IMR-90 (cell line): ENCODE measurements around the gene AUTS2. TPM values are rescaled to one million over a fixed set of nuclear protein-coding genes. Genes with fewer than 3 reads are reported as not detected.

Experiments used
- ATAC-seq: fragments of 200-7000 bp; cut with Tn5 transposase; 2 replicates; pipeline ENCODE4 v1.9.1; 2020; ENCODE audit warnings: low read depth, mild to moderate bottlenecking, moderate library complexity
- BruUV-seq: library from RNA; stranded (reverse); fragments of 400-500 nt; replicated peaks from 2 replicates; lab custom pipeline; 2021; lab: Mats Ljungman, UMichigan
- CTCF ChIA-PET: fragments of 300-600 bp; formaldehyde crosslinking; extraction: SDS; loops from one replicate; lab custom pipeline; 2021; ENCODE audit warnings: antibody characterized with exemption; lab: Yijun Ruan, JAX
- POLR2A ChIA-PET: fragments of 300-600 bp; sonication (Branson Sonifier 250); formaldehyde crosslinking; loops from one replicate; lab custom pipeline; 2022; ENCODE audit warnings: antibody characterized with exemption; ENCODE audit not compliant: unreplicated experiment; lab: Charles Lee
- DNase-seq: peaks from one replicate; pipeline ENCODE4 v3.0.0; 2013
- H2AFZ ChIP-seq: replicated peaks from 2 replicates; pipeline ENCODE3; 2013; ENCODE audit warnings: low read length, mild to moderate bottlenecking; ENCODE audit not compliant: poor library complexity
- H2AK5ac ChIP-seq: 2 replicates; pipeline ENCODE4 v1.6.1; 2013; ENCODE audit warnings: low read depth, low read length, inconsistent platforms
- H2AK9ac ChIP-seq: replicated peaks from 2 replicates; pipeline ENCODE3; 2013; ENCODE audit warnings: mild to moderate bottlenecking, low read depth, low read length, moderate library complexity; ENCODE audit not compliant: poor library complexity
- H2BK120ac ChIP-seq: 2 replicates; pipeline ENCODE4 v1.6.1; 2013; ENCODE audit warnings: low read depth, low read length, inconsistent platforms
- H2BK15ac ChIP-seq: 3 replicates; pipeline ENCODE4 v1.6.1; 2013; ENCODE audit warnings: low read depth, low read length, inconsistent platforms
- H2BK20ac ChIP-seq: 2 replicates; pipeline ENCODE4 v1.6.1; 2013; ENCODE audit warnings: low read depth, mild to moderate bottlenecking, inconsistent platforms, low read length, moderate library complexity
- H2BK5ac ChIP-seq: 2 replicates; pipeline ENCODE4 v1.6.1; 2013; ENCODE audit warnings: mild to moderate bottlenecking, low read depth, low read length, inconsistent platforms; ENCODE audit not compliant: poor library complexity, severe bottlenecking
- H3K14ac ChIP-seq: replicated peaks from 2 replicates; pipeline ENCODE4 v1.6.1; 2013; ENCODE audit warnings: low read depth, low read length, inconsistent platforms
- H3K18ac ChIP-seq: 2 replicates; pipeline ENCODE4 v1.6.1; 2013; ENCODE audit warnings: low read depth, low read length, control low read depth
- H3K23ac ChIP-seq: 2 replicates; pipeline ENCODE4 v1.6.1; 2013; ENCODE audit warnings: low read depth, low read length, inconsistent platforms
- H3K27ac ChIP-seq: 2 replicates; pipeline ENCODE4 v1.5.1; 2013; ENCODE audit warnings: mild to moderate bottlenecking, control low read depth, low read length; ENCODE audit not compliant: insufficient read depth
- H3K27me3 ChIP-seq: 2 replicates; pipeline ENCODE4 v1.6.1; 2013; ENCODE audit warnings: low read length; ENCODE audit not compliant: control insufficient read depth, insufficient read depth
- H3K36me3 ChIP-seq: 2 replicates; pipeline ENCODE4 v1.6.1; 2013; ENCODE audit warnings: low read length, mixed read lengths; ENCODE audit not compliant: control insufficient read depth, insufficient read depth
- H3K4ac ChIP-seq: 2 replicates; pipeline ENCODE4 v1.6.1; 2013; ENCODE audit warnings: low read depth, low read length, inconsistent platforms
- H3K4me1 ChIP-seq: 2 replicates; pipeline ENCODE4 v1.6.1; 2013; ENCODE audit warnings: low read length, mixed read lengths; ENCODE audit not compliant: control insufficient read depth, insufficient read depth
- H3K4me2 ChIP-seq: 2 replicates; pipeline ENCODE4 v1.6.1; 2013; ENCODE audit warnings: low read depth, mild to moderate bottlenecking, control low read depth, low read length, moderate library complexity
- H3K4me3 ChIP-seq: 2 replicates; pipeline ENCODE4 v1.5.1; 2013; ENCODE audit warnings: low read depth, mild to moderate bottlenecking, control low read depth, low read length, moderate library complexity; ENCODE audit not compliant: insufficient read depth
- H3K56ac ChIP-seq: 2 replicates; pipeline ENCODE4 v1.6.1; 2013; ENCODE audit warnings: low read length, inconsistent platforms; ENCODE audit not compliant: insufficient read depth; ENCODE audit errors: extremely low read depth
- H3K79me1 ChIP-seq, 2 experiments: 2 replicates each; pipeline ENCODE4 v1.6.1; 2013; ENCODE audit warnings: low read length in 2 of 2, inconsistent platforms in 1 of 2, low read depth in 1 of 2
- H3K9ac ChIP-seq: 2 replicates; pipeline ENCODE4 v1.6.1; 2013; ENCODE audit warnings: low read depth, low read length, control low read depth
- H3K9me1 ChIP-seq: 2 replicates; pipeline ENCODE4 v1.6.1; 2013; ENCODE audit warnings: low read length, inconsistent platforms; ENCODE audit not compliant: insufficient read depth
- H3K9me3 ChIP-seq: 2 replicates; pipeline ENCODE4 v1.6.1; 2013; ENCODE audit warnings: low read length; ENCODE audit not compliant: control insufficient read depth, insufficient read depth
- H4K20me1 ChIP-seq: 2 replicates; pipeline ENCODE4 v1.6.1; 2013; ENCODE audit warnings: low read length, inconsistent platforms; ENCODE audit not compliant: insufficient read depth
- H4K5ac ChIP-seq: 2 replicates; pipeline ENCODE4 v1.6.1; 2013; ENCODE audit warnings: mild to moderate bottlenecking, low read depth, low read length, control low read depth
- H4K8ac ChIP-seq, 2 experiments: 2 replicates each; pipeline ENCODE4 v1.6.1; 2013; ENCODE audit warnings: low read depth in 2 of 2, low read length in 2 of 2, control low read depth in 1 of 2, inconsistent platforms in 1 of 2
- H4K91ac ChIP-seq: 2 replicates; pipeline ENCODE4 v1.6.1; 2013; ENCODE audit warnings: low read depth, low read length, inconsistent platforms; ENCODE audit not compliant: insufficient read depth
- CTCF ChIP-seq: conservative IDR thresholded peaks from 2 replicates; pipeline ENCODE4 v1.5.1; 2012; ENCODE audit warnings: mild to moderate bottlenecking, low read depth, low read length, improper control_type of control experiment
- ELK1 ChIP-seq: fragments of 150-350 bp; IDR thresholded peaks from 2 replicates; pipeline ENCODE4 v1.6.1; 2016; ENCODE audit warnings: low read depth, mild to moderate bottlenecking, low read length, moderate library complexity, borderline replicate concordance
- MAFK ChIP-seq: IDR thresholded peaks from 2 replicates; pipeline ENCODE4 v1.6.1; 2012; ENCODE audit warnings: low read depth, low read length, improper control_type of control experiment
- NFE2L2 ChIP-seq: fragments of 150-350 bp; IDR thresholded peaks from 2 replicates; pipeline ENCODE4 v1.6.1; 2016; ENCODE audit warnings: low read depth, mild to moderate bottlenecking, low read length
- RFX5 ChIP-seq: IDR thresholded peaks from 2 replicates; pipeline ENCODE4 v1.8.0; 2012; ENCODE audit warnings: low read depth, mild to moderate bottlenecking, low read length, moderate library complexity
- USF2 ChIP-seq: fragments of 150-350 bp; IDR thresholded peaks from 2 replicates; pipeline ENCODE4 v1.6.1; 2017; ENCODE audit warnings: mild to moderate bottlenecking, antibody characterized with exemption, low read length, low read depth
- WGBS, 2 experiments: methylation state at CpG; one replicate each; pipeline versions ENCODE4 v1.1.5 to v1.1.7; 2013; ENCODE audit warnings: missing lambda C conversion rate in 2 of 2; ENCODE audit not compliant: insufficient read length in 1 of 2; ENCODE audit errors: extremely low coverage in 2 of 2; 5-methylcytosine and 5-hydroxymethylcytosine counted together
- dilution Hi-C: fragments of 300-500 bp; cut with HindIII; formaldehyde crosslinking; loops from one replicate; pipeline ENCODE4 v1.14.3; 2018; ENCODE audit warnings: low sequenced_read_pairs; ENCODE audit not compliant: unreplicated experiment
- in situ Hi-C: fragments of 300-500 bp; cut with MboI; formaldehyde crosslinking; loops from 3 replicates; pipeline ENCODE4 v1.14.3; 2019; ENCODE audit warnings: low sequenced_read_pairs, inconsistent platforms, mixed read lengths
- intact Hi-C: fragments of 100-400 bp; cut with micrococcal nuclease; formaldehyde crosslinking; loops from 2 replicates; pipeline ENCODE4 v1.10.0; 2022
- polyA plus RNA-seq, 3 experiments: library from polyadenylated mRNA; depleted of rRNA; stranded (reverse); fragments of >200 nt; gene quantifications; 2 replicates each; pipeline ENCODE4 v1.2.3, GENCODE V29; 2012; ENCODE audit warnings: low replicate concordance in 1 of 3
- total RNA-seq: library from RNA; depleted of rRNA; stranded (reverse); fragments of >200 nt; gene quantifications from 2 replicates; pipeline ENCODE4 v1.2.3, GENCODE V29; 2012

Gene AUTS2
- total and polyA plus RNA-seq, 2 of the 4 experiments (the other 2 are of a cell fraction): 0.90 to 3.0 TPM

- ChIA-PET POLR2A (no interaction called here), CTCF (no interaction called here)
- Histone ChIP-seq H3K4me1 (no peaks in the 10 kb centered on the region), H2BK15ac (no peak overlapping the region), H3K9ac (no peak overlapping the region), H3K4me2 (no peak overlapping the region), H4K5ac (no peak overlapping the region), H4K20me1 (no peaks in the 10 kb centered on the region), H2AFZ (no peak overlapping the region), H4K91ac (no peak overlapping the region), H2BK5ac (no peak overlapping the region), H3K4ac (no peak overlapping the region), H2AK5ac (no peak overlapping the region), H3K4me3 (no peak overlapping the region), H3K9me3 (peaks cover 1% of the 10 kb centered on the region; the same call in 1 of the 2 replicates), H2AK9ac (no peak overlapping the region), H2BK20ac (no peak overlapping the region), H3K56ac (no peak overlapping the region), H3K27me3 (no peaks in the 10 kb centered on the region), H3K36me3 (no peaks in the 10 kb centered on the region), H3K27ac (no peak overlapping the region), H2BK120ac (no peak overlapping the region), H4K8ac (no peak overlapping the region), H3K14ac (no peak overlapping the region), H3K18ac (no peak overlapping the region), H3K23ac (no peak overlapping the region), H3K79me1 (no peaks in the 10 kb centered on the region), H3K9me1 (no peaks in the 10 kb centered on the region)
- no CpG with 5 or more reads among the region's 3 CpGs for WGBS, 2 experiments
- no peak for DNase-seq
- ATAC-seq: no peak
- intact Hi-C loops (no loop called here), dilution Hi-C loops (no loop called here), in situ Hi-C loops (no loop called here)
- no peak for TF ChIP-seq NFE2L2
- TF ChIP-seq ELK1: no peak
- no peak for TF ChIP-seq CTCF
- no peak for TF ChIP-seq RFX5
- no peak for TF ChIP-seq USF2
- TF ChIP-seq MAFK: no peak
- BruUV-seq: no TSS peak
Measured at GRCh38 chr7:70135656-70136055, 537.4 kb downstream of the AUTS2 start.
